ENCODE results near the gene MTX1.

Gene MTX1

DNA sequence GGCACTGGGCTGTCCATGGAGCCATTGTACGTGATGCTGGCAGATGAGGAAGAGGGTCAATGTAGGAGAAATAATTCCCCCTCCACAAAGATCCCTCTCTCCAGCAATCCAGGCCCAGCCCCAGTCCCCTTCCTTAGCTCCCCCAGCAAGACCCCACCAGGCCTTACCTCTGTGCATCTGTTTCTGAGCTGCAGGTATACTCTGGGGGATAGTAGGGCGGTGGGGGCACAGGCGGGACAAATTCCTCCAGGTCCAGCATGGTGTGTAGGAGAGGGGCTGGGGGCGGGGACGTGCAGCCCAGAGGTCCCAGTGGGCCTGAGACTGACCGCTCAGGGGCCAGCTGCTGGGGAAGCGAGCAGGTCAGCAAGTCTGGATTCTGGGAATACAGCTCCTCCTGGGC is 43.1 kb downstream of the MTX1 start:
- peak overlapping the region in 2 of 21 experiments; percentile 21 to 72 for H3K27ac ChIP-seq
- H3K4me3 ChIP-seq: no peak overlapping the region

GRCh38 chr1:155253208-155253607 is 44.7 kb downstream of the MTX1 start:
- no peak overlapping the region for H3K4me3 ChIP-seq
- H3K27ac ChIP-seq: peak overlapping the region in 1 of 21 experiments; percentile 41

DNA sequence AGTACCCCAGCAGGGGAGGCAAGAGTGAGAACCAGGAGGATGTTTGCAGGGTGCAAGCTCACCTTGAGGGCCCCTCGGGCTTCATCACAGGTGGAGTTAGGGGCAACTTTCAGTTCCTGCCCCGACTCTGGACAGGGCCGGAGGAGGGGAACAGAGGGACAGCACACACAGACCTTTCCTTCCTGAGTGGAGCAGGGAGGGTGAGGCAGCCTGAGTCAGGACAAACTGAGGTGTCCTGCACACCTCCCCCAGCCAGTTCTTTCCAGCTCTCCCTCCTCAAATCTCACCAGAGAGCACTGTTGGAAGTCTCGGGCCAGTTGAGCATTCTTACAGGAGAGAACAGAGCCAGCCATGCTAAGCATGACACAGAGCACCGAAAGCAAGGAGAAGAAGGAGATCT is 45.3 kb downstream of the MTX1 start:
- Histone ChIP-seq H3K4me3 (peak overlapping the region in 2 of 7 experiments; percentile 71), H3K27ac (peak overlapping the region in 7 of 21 experiments; percentile 9 to 99 (median 94))

GRCh38 chr1:155254228-155254713 is 45.8 kb downstream of the MTX1 start:
- peak overlapping the region; percentile 57 to 88 (median 75) for H3K4me3 ChIP-seq

DNA sequence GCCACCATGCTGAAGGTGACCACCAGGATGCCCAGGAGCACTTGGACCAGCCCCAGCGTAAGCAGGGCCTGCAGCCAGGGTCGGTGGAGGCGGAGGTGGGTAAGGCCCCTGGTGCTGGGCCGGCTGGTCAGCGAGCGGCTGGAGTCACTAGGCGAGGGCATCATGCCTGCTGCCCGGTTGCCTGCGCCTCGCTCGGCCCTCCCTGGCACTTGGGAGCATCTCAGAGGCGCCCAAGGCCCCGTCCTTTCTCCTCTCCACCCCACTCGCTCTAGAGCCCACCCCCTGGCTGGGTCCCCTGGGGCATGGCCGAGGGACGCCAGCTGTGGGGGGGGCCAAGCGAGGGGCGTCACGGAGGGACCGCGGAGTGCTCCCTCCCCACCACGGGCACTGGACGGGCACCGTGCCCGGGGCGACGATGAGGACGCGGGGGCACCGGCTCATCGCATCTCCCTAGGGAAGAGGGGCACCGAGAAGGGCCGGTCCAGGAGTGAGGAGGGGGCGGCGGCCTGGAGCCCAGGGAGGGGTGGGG is 46.3 kb downstream of the MTX1 start:
- peak overlapping the region; percentile 57 to 99 (median 95) for H3K27ac ChIP-seq

More at GRCh38 chr1:155254228-155254713, 45.8 kb downstream of the MTX1 start:
- peak overlapping the region in 17 of 21 experiments; percentile 9 to 99 (median 95) for H3K27ac ChIP-seq

DNA sequence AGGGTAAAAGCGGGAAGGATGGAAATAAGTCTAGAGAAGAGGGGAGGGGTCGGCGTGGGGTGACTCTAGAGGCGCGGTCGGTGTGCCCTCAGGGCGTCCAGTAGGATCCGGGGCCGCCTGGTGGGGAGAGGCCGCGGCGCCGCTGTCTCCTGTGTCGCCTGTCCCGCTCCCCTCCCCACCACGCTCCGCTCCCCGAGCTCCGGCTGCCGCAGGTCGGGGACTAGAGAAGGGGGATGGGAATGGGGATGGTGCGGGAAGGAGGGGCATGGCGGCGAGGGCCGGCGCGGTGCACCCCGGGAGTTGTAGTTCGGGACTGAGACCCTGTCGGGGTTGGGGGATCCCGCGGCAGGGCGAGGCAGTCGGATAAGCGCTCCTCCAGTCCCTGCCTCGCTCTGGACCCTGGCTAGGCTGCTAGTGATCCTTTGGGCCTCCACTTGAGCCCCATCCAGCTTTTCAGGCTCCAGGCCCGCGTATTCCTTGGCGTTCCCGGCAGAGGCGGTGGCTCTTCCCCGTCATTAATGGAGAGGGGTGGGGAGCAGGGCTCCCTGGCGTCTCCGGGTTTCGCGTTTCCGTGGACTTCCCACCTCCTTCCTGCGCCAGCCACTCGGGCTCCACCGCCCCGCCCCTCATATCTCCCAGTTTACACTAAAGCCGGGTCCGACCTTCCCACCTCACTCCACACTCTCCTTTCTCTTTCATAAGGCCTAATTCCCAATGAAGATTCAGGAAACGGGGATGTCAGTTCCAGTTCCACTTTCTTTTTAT is 46.9 kb downstream of the MTX1 start, which contains the start of gene ENTREP3:
Gene ENTREP3 (minus strand): TSS at position 241 of the 765 bp plus-strand sequence. CDS start 606 bp downstream, outside the sequence.
- Histone ChIP-seq H3K4me3 (peak within 1 kb of the TSS; percentile 57 to 88 (median 75)), H3K27ac (peak within 1 kb of the TSS; percentile 60 to 99 (median 95))

More for the DNA sequence above, 46.3 kb downstream of the MTX1 start:
- H3K4me3 ChIP-seq: peak overlapping the region; percentile 57 to 88 (median 75)

GRCh38 chr1:155256058-155256852 is 47.8 kb downstream of the MTX1 start:
- H3K27ac ChIP-seq: peak overlapping the region; percentile 34 to 99 (median 95)
- H3K4me3 ChIP-seq: peak overlapping the region; percentile 57 to 88 (median 75)

GRCh38 chr1:155260276-155260675 is 51.8 kb downstream of the MTX1 start:
- peak overlapping the region in 1 of 21 experiments; percentile 42 for H3K27ac ChIP-seq

GRCh38 chr1:155261493-155261851 is 53.0 kb downstream of the MTX1 start:
- H3K4me3 ChIP-seq: peak overlapping the region; percentile 73 to 94 (median 79)
- peak overlapping the region in 20 of 21 experiments; percentile 76 to 94 (median 86) for H3K27ac ChIP-seq

More at GRCh38 chr1:155260276-155260675, 51.8 kb downstream of the MTX1 start:
- H3K4me3 ChIP-seq: no peak overlapping the region

DNA sequence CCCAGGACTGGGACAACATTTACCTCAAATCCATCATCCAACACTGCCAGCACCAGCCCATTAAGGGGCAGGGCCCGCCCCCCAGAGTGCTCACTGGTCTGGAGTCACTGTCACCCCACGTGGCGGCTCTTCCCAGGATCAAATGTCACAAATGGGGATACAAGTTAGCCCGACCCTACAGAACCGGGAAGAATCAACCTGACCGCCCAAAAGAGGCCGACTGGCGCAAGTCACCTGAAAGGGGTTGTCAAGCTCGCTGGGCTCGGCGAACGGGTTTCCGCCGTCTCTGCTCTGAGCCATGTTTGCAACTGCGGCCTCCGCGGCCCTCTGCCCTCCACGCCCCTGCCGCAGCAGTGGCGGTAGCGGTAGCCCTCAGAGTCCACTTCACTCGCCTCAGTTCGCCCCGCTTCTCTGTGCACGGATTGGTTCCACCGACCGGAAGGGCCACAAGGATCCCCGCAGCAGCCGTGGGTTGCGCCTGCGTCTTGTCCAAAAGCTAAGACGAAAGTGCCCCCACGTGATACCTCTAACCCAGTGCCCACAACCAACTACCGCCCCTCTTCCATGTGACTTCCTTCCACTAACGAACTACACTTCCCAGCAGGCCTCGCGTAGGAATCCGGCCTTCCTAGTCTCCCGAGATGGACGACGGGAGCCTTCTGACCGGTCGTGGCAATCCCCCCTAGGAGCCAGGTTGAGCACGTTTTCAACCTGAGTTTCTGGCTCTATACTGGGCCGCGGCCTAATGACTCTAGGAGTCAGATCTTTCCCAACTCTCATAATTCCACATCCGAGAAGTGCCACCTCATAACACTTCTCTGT is 53.6 kb downstream of the MTX1 start, which contains the start of gene SCAMP3:
Gene SCAMP3 (minus strand): TSS at position 509 of the 822 bp plus-strand sequence. CDS start 209 bp downstream, at position 300.
- Histone ChIP-seq H3K27ac (peak within 1 kb of the TSS in 20 of 21 experiments; percentile 76 to 94 (median 86)), H3K4me3 (peak within 1 kb of the TSS; percentile 73 to 94 (median 79))

DNA sequence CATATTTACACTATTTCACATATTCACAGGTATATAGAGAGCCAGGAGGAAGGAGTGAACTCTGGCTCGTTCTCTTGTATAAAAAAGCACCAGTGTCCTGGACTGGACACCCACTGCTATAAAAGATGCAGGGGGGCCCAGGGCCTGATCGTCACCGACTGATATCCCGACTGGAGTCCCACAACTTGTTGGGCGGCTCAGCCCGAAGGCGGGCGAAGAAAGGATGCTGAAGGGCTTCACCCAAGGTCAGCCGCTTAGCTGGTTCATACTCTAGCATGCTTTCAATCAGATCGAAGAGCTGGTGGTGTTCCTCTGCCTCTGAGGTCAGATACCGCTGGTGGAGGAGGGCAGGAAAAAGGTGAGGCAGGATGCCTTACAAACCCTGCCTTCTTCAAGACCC is 54.6 kb downstream of the MTX1 start:
- Histone ChIP-seq H3K27ac (peak overlapping the region in 11 of 21 experiments; percentile 76 to 94 (median 88)), H3K4me3 (no peak overlapping the region)

All from skin epidermis (tissue), 12 donors.